Measurements from ENCODE around the gene NFU1. TPM values are rescaled to one million over a fixed set of nuclear protein-coding genes. Genes with fewer than 3 reads are reported as not detected.
A peak's percentile ranks its signal among the peaks of the same experiment; 100 is the strongest.

NFU1 gene
- polyA plus RNA-seq, 1 donor from 2014 or later = 87.2 TPM

- peaks cover 15 to 27% (median 18%) of the 10 kb centered on the region in 3 donors for H3K4me1 Mint-ChIP-seq
- no peaks in the 10 kb centered on the region for H3K9me3 Mint-ChIP-seq
- no peaks in the 10 kb centered on the region for H3K27me3 Mint-ChIP-seq
- peak overlapping the region; percentile 77 to 91 (median 86) for H3K27ac Mint-ChIP-seq
- peak overlapping the region; percentile 89 to 96 (median 94) for H3K4me3 Mint-ChIP-seq
- no peaks in the 10 kb centered on the region for H3K36me3 Mint-ChIP-seq
Observed at GRCh38 chr2:69387770-69388481, 49.3 kb downstream of the NFU1 start.

- Mint-ChIP-seq H3K27ac (peak within 1 kb of the TSS; percentile 77 to 91 (median 86)), H3K4me1 (peaks cover 22 to 34% (median 23%) of the 10 kb centered on the region in 3 donors), H3K36me3 (no peaks in the 10 kb centered on the region)
Observed at GRCh38 chr2:69386789-69387734, 50.2 kb downstream of the NFU1 start, which contains the start of gene GFPT1. Gene GFPT1, minus strand, starts transcription at chr2:69387227. Its CDS starts 156 bp downstream, at chr2:69387071.

GRCh38 chr2:69386360-69386759 is 50.9 kb downstream of the NFU1 start:
- Mint-ChIP-seq H3K4me1 (peaks cover 25 to 36% (median 26%) of the 10 kb centered on the region in 3 donors), H3K36me3 (no peaks in the 10 kb centered on the region)

More at GRCh38 chr2:69386789-69387734, 50.2 kb downstream of the NFU1 start, which contains the start of gene GFPT1:
- peak within 1 kb of the TSS; percentile 89 to 96 (median 94) for H3K4me3 Mint-ChIP-seq
- no peaks in the 10 kb centered on the region for H3K27me3 Mint-ChIP-seq
- no peaks in the 10 kb centered on the region for H3K9me3 Mint-ChIP-seq

GRCh38 chr2:69385443-69386151 is 51.6 kb downstream of the NFU1 start:
- H3K27me3 Mint-ChIP-seq = no peaks in the 10 kb centered on the region
- H3K4me3 Mint-ChIP-seq = peak overlapping the region; percentile 89 to 96 (median 94)
- no peaks in the 10 kb centered on the region for H3K9me3 Mint-ChIP-seq
- H3K27ac Mint-ChIP-seq = peak overlapping the region in 1 of 3 donors; percentile 77
- no peaks in the 10 kb centered on the region for H3K36me3 Mint-ChIP-seq
- H3K4me1 Mint-ChIP-seq = peaks cover 27 to 39% (median 28%) of the 10 kb centered on the region in 3 donors

More at GRCh38 chr2:69386360-69386759, 50.9 kb downstream of the NFU1 start:
- H3K27ac Mint-ChIP-seq = peak overlapping the region; percentile 16 to 91 (median 77)
- no peaks in the 10 kb centered on the region for H3K9me3 Mint-ChIP-seq
- H3K27me3 Mint-ChIP-seq = no peaks in the 10 kb centered on the region
- H3K4me3 Mint-ChIP-seq = peak overlapping the region; percentile 89 to 96 (median 94)

- H3K27me3 Mint-ChIP-seq = no peaks in the 10 kb centered on the region
- no peaks in the 10 kb centered on the region for H3K9me3 Mint-ChIP-seq
- no peak overlapping the region for H3K27ac Mint-ChIP-seq
- peaks cover 28 to 42% (median 29%) of the 10 kb centered on the region in 3 donors for H3K4me1 Mint-ChIP-seq
- peak overlapping the region in 1 of 4 donors; percentile 63 for H3K4me3 Mint-ChIP-seq
- H3K36me3 Mint-ChIP-seq = peaks cover 2% of the 10 kb centered on the region
Observed at GRCh38 chr2:69384618-69385081, 52.6 kb downstream of the NFU1 start.

GRCh38 chr2:69383176-69383812 is 53.9 kb downstream of the NFU1 start:
- no peaks in the 10 kb centered on the region for H3K9me3 Mint-ChIP-seq
- peak overlapping the region in 2 of 4 donors; percentile 19 to 48 for H3K4me3 Mint-ChIP-seq
- H3K27ac Mint-ChIP-seq = no peak overlapping the region
- peaks cover 3% of the 10 kb centered on the region for H3K36me3 Mint-ChIP-seq
- peaks cover 28 to 44% (median 29%) of the 10 kb centered on the region in 3 donors for H3K4me1 Mint-ChIP-seq
- no peaks in the 10 kb centered on the region for H3K27me3 Mint-ChIP-seq

- Mint-ChIP-seq H3K4me3 (peak overlapping the region in 3 of 4 donors; percentile 0 to 48 (median 6)), H3K27ac (no peak overlapping the region), H3K9me3 (no peaks in the 10 kb centered on the region), H3K4me1 (peaks cover 27 to 39% (median 29%) of the 10 kb centered on the region in 3 donors), H3K27me3 (no peaks in the 10 kb centered on the region), H3K36me3 (peaks cover 3% of the 10 kb centered on the region)
Observed at GRCh38 chr2:69382547-69382946, 54.7 kb downstream of the NFU1 start.

- Mint-ChIP-seq H3K4me1 (peaks cover 22 to 38% (median 33%) of the 10 kb centered on the region in 3 donors), H3K36me3 (peaks cover 3% of the 10 kb centered on the region), H3K9me3 (no peaks in the 10 kb centered on the region), H3K4me3 (no peak overlapping the region), H3K27me3 (no peaks in the 10 kb centered on the region), H3K27ac (no peak overlapping the region)
Observed at GRCh38 chr2:69381337-69381737, 55.9 kb downstream of the NFU1 start.

- H3K27ac Mint-ChIP-seq = no peak overlapping the region
- H3K27me3 Mint-ChIP-seq = no peaks in the 10 kb centered on the region
- no peak overlapping the region for H3K4me3 Mint-ChIP-seq
- H3K36me3 Mint-ChIP-seq = peaks cover 3% of the 10 kb centered on the region
- no peaks in the 10 kb centered on the region for H3K9me3 Mint-ChIP-seq
- H3K4me1 Mint-ChIP-seq = peaks cover 18 to 34% (median 31%) of the 10 kb centered on the region in 3 donors
Observed at GRCh38 chr2:69380072-69380917, 56.9 kb downstream of the NFU1 start.

- H3K27ac Mint-ChIP-seq = no peak overlapping the region
- H3K36me3 Mint-ChIP-seq = peaks cover 3% of the 10 kb centered on the region
- H3K27me3 Mint-ChIP-seq = no peaks in the 10 kb centered on the region
- peaks cover 7 to 17% (median 16%) of the 10 kb centered on the region in 3 donors for H3K4me1 Mint-ChIP-seq
- H3K9me3 Mint-ChIP-seq = no peaks in the 10 kb centered on the region
- H3K4me3 Mint-ChIP-seq = no peak overlapping the region
Observed at GRCh38 chr2:69376403-69376802, 60.8 kb downstream of the NFU1 start.

- no peak overlapping the region for H3K4me3 Mint-ChIP-seq
- no peak overlapping the region for H3K27ac Mint-ChIP-seq
- no peaks in the 10 kb centered on the region for H3K27me3 Mint-ChIP-seq
- H3K4me1 Mint-ChIP-seq = peaks cover 4 to 14% (median 14%) of the 10 kb centered on the region in 3 donors
- H3K9me3 Mint-ChIP-seq = no peaks in the 10 kb centered on the region
- H3K36me3 Mint-ChIP-seq = peaks cover 3% of the 10 kb centered on the region
Observed at GRCh38 chr2:69375494-69376353, 61.5 kb downstream of the NFU1 start.

- peaks cover 0 to 2% (median 0%) of the 10 kb centered on the region in 3 donors for H3K9me3 Mint-ChIP-seq
- H3K36me3 Mint-ChIP-seq = peaks cover 3% of the 10 kb centered on the region
- H3K27ac Mint-ChIP-seq = no peak overlapping the region
- peaks cover 3 to 14% (median 7%) of the 10 kb centered on the region in 3 donors for H3K4me1 Mint-ChIP-seq
- H3K27me3 Mint-ChIP-seq = no peaks in the 10 kb centered on the region
- H3K4me3 Mint-ChIP-seq = no peak overlapping the region
Observed at GRCh38 chr2:69372767-69373166, 64.5 kb downstream of the NFU1 start.

Data from IgD-negative memory B cell (primary cell).